MM.1S (cell line): ENCODE results near the gene KCNMA1.

ENCODE experiments used
- DNase-seq: peaks from one replicate; pipeline ENCODE4 v3.0.0-alpha.2; 2015
- H2AFZ ChIP-seq: fragments of 300-600 bp; sonication (generic); 2 replicates; pipeline ENCODE4 v1.6.0; 2016; ENCODE audit warnings: antibody characterized with exemption, low read length
- H3F3A ChIP-seq: fragments of 300-600 bp; sonication (generic); 2 replicates; pipeline ENCODE4 v1.6.1; 2016; ENCODE audit warnings: mild to moderate bottlenecking, antibody characterized with exemption, low read length, moderate library complexity, mixed read lengths; ENCODE audit not compliant: insufficient read depth
- H3K27ac ChIP-seq: fragments of 300-600 bp; sonication (generic); 2 replicates; pipeline ENCODE4 v1.5.1; 2016; ENCODE audit warnings: mild to moderate bottlenecking, low read length
- H3K27me3 ChIP-seq: fragments of 300-600 bp; sonication (generic); replicated peaks from 2 replicates; pipeline ENCODE4 v1.6.0; 2016; ENCODE audit warnings: low read length; ENCODE audit not compliant: insufficient read depth
- H3K36me3 ChIP-seq: fragments of 300-600 bp; sonication (generic); replicated peaks from 2 replicates; pipeline ENCODE4 v1.6.1; 2016; ENCODE audit warnings: mild to moderate bottlenecking, low read length, mixed read lengths; ENCODE audit not compliant: insufficient read depth
- H3K4me1 ChIP-seq: fragments of 300-600 bp; sonication (generic); 2 replicates; pipeline ENCODE4 v1.6.1; 2016; ENCODE audit warnings: low read length, mixed read lengths
- H3K4me2 ChIP-seq: fragments of 300-600 bp; sonication (generic); 2 replicates; pipeline ENCODE4 v1.6.0; 2016; ENCODE audit warnings: low read depth, low read length
- H3K4me3 ChIP-seq: fragments of 300-600 bp; sonication (generic); 2 replicates; pipeline ENCODE4 v1.5.1; 2016; ENCODE audit warnings: low read length, mixed read lengths
- H3K79me2 ChIP-seq: fragments of 300-600 bp; sonication (generic); 2 replicates; pipeline ENCODE4 v1.6.1; 2016; ENCODE audit warnings: mixed run types, low read length, mixed read lengths
- H3K9ac ChIP-seq: fragments of 300-600 bp; sonication (generic); 2 replicates; pipeline ENCODE4 v1.6.1; 2016; ENCODE audit warnings: low read length, mixed read lengths
- H3K9me2 ChIP-seq: fragments of 300-600 bp; sonication (generic); replicated peaks from 2 replicates; pipeline ENCODE4 v1.6.1; 2016; ENCODE audit warnings: mild to moderate bottlenecking, low read length, mixed read lengths; ENCODE audit not compliant: insufficient read depth
- H3K9me3 ChIP-seq: fragments of 300-600 bp; sonication (generic); replicated peaks from 2 replicates; pipeline ENCODE4 v1.6.1; 2016; ENCODE audit warnings: mild to moderate bottlenecking, low read length, mixed read lengths; ENCODE audit not compliant: insufficient read depth
- H4K20me1 ChIP-seq: fragments of 300-600 bp; sonication (generic); 2 replicates; pipeline ENCODE4 v1.6.1; 2016; ENCODE audit warnings: mild to moderate bottlenecking, low read length, moderate library complexity, mixed read lengths; ENCODE audit not compliant: insufficient read depth
- CTCF ChIP-seq: fragments of 300-600 bp; sonication (generic); IDR thresholded peaks from 2 replicates; pipeline ENCODE4 v1.5.1; 2016; ENCODE audit warnings: antibody characterized with exemption, low read length, mixed read lengths
- EZH2 ChIP-seq: fragments of 300-600 bp; sonication (generic); optimal IDR thresholded peaks from 2 replicates; pipeline ENCODE3; 2017; ENCODE audit warnings: low read depth, mild to moderate bottlenecking, antibody characterized with exemption, low read length, mixed read lengths
- EZH2phosphoT487 ChIP-seq: fragments of 300-600 bp; sonication (generic); IDR thresholded peaks from 2 replicates; pipeline ENCODE4 v1.6.1; 2018; ENCODE audit warnings: antibody characterized with exemption, low read length

The KCNMA1 gene

GRCh38 chr10:76944640-76945039 lies 693.0 kb downstream of the KCNMA1 start:
- Histone ChIP-seq H3K4me3 (no peak overlapping the region), H3K4me2 (no peak overlapping the region)

GRCh38 chr10:76942628-76943416 lies 694.8 kb downstream of the KCNMA1 start:
- Histone ChIP-seq H3K4me1 (0 out of 2 replicates have a peak, but pooled peaks cover 11% of the 10 kb centered on the region), H2AFZ (0 out of 2 replicates have a peak overlapping the region, but pooled peaks have one; percentile 11), H4K20me1 (no peaks in the 10 kb centered on the region), H3F3A (0 out of 2 replicates have a peak, but pooled peaks cover 4% of the 10 kb centered on the region), H3K9me3 (no peaks in the 10 kb centered on the region), H3K4me3 (no peak overlapping the region), H3K27ac (peak overlapping the region; percentile 43; the same call in 1 of the 2 replicates), H3K9me2 (no peaks in the 10 kb centered on the region), H3K9ac (no peak overlapping the region), H3K36me3 (no peaks in the 10 kb centered on the region), H3K79me2 (no peaks in the 10 kb centered on the region), H3K27me3 (no peaks in the 10 kb centered on the region), H3K4me2 (no peak overlapping the region)
- TF ChIP-seq EZH2phosphoT487 (no peak), EZH2 (no peak), CTCF (no peak)
- peak; percentile 73 for DNase-seq

More at GRCh38 chr10:76944640-76945039, 693.0 kb downstream of the KCNMA1 start:
- Histone ChIP-seq H3K4me1 (0 out of 2 replicates have a peak, but pooled peaks cover 11% of the 10 kb centered on the region), H3K9me2 (no peaks in the 10 kb centered on the region), H4K20me1 (no peaks in the 10 kb centered on the region), H3K27me3 (no peaks in the 10 kb centered on the region), H3K79me2 (no peaks in the 10 kb centered on the region), H2AFZ (no peak overlapping the region), H3K9ac (no peak overlapping the region), H3K27ac (no peak overlapping the region), H3K36me3 (no peaks in the 10 kb centered on the region), H3F3A (0 out of 2 replicates have a peak, but pooled peaks cover 4% of the 10 kb centered on the region), H3K9me3 (no peaks in the 10 kb centered on the region)
- no peak for DNase-seq
- TF ChIP-seq CTCF (no peak), EZH2 (no peak), EZH2phosphoT487 (no peak)

- H3K36me3 ChIP-seq: no peaks in the 10 kb centered on the region
- DNase-seq: no peak
- H3K4me3 ChIP-seq: no peak overlapping the region
- 0 out of 2 replicates have a peak, but pooled peaks cover 4% of the 10 kb centered on the region for H3F3A ChIP-seq
- H3K9me3 ChIP-seq: no peaks in the 10 kb centered on the region
- no peaks in the 10 kb centered on the region for H4K20me1 ChIP-seq
- H3K27ac ChIP-seq: no peak overlapping the region
- H3K4me1 ChIP-seq: 0 out of 2 replicates have a peak, but pooled peaks cover 11% of the 10 kb centered on the region
- no peaks in the 10 kb centered on the region for H3K27me3 ChIP-seq
- H3K9ac ChIP-seq: no peak overlapping the region
- TF ChIP-seq CTCF (no peak), EZH2 (no peak), EZH2phosphoT487 (no peak)
- no peaks in the 10 kb centered on the region for H3K9me2 ChIP-seq
- no peak overlapping the region for H2AFZ ChIP-seq
- no peaks in the 10 kb centered on the region for H3K79me2 ChIP-seq
- no peak overlapping the region for H3K4me2 ChIP-seq
These were observed 697.6 kb downstream of the KCNMA1 start for GRCh38 chr10:76939933-76940468.
